Left kidney (tissue), 2 donors: ENCODE data around the gene SH3D21. TPM values are rescaled to one million over a fixed set of nuclear protein-coding genes. Genes with fewer than 3 reads are reported as not detected.

ENCODE experiments used
- DNase-seq: peaks from one replicate; pipeline ENCODE4 v3.0.0-alpha.2; 2013
- polyA plus RNA-seq: library from polyadenylated mRNA; unstranded; fragments of 120-200 nt; gene quantifications from one replicate; pipeline ENCODE4 v1.2.1, GENCODE V29; 2013; ENCODE audit not compliant: insufficient read length

SH3D21 gene
- polyA plus RNA-seq, 1 donor, result 31.2 TPM

GRCh38 chr1:36329817-36330216 is 23.6 kb downstream of the SH3D21 start:
- no peak for DNase-seq

GRCh38 chr1:36330940-36331339 is 24.8 kb downstream of the SH3D21 start:
- DNase-seq, result no peak

- no peak for DNase-seq
Measured at GRCh38 chr1:36337830-36338229, 31.7 kb downstream of the SH3D21 start.

- no peak for DNase-seq
Measured at GRCh38 chr1:36339215-36339614, 33.0 kb downstream of the SH3D21 start.

GRCh38 chr1:36339615-36340014 is 33.4 kb downstream of the SH3D21 start:
- no peak for DNase-seq

GRCh38 chr1:36341626-36342320 is 35.6 kb downstream of the SH3D21 start:
- no peak for DNase-seq

GRCh38 chr1:36342426-36343185 is 36.4 kb downstream of the SH3D21 start:
- no peak for DNase-seq

- no peak for DNase-seq
Measured at GRCh38 chr1:36343651-36344394, 37.7 kb downstream of the SH3D21 start.

- DNase-seq, result no peak
Measured at GRCh38 chr1:36344395-36344680, 38.2 kb downstream of the SH3D21 start.

GRCh38 chr1:36345353-36345752 is 39.2 kb downstream of the SH3D21 start:
- DNase-seq, result no peak

- no peak for DNase-seq
Measured at GRCh38 chr1:36346741-36347370, 40.7 kb downstream of the SH3D21 start.

GRCh38 chr1:36349241-36349671 is 43.1 kb downstream of the SH3D21 start:
- DNase-seq, result no peak

GRCh38 chr1:36349839-36350238 is 43.7 kb downstream of the SH3D21 start:
- no peak for DNase-seq

- no peak for DNase-seq
Measured at GRCh38 chr1:36350659-36351226, 44.6 kb downstream of the SH3D21 start.

GRCh38 chr1:36351227-36351977 is 45.2 kb downstream of the SH3D21 start:
- no peak for DNase-seq

- DNase-seq, result no peak
Measured at GRCh38 chr1:36352125-36352909, 46.1 kb downstream of the SH3D21 start.

GRCh38 chr1:36352910-36353878 is 47.0 kb downstream of the SH3D21 start:
- no peak for DNase-seq

GRCh38 chr1:36354486-36354885 is 48.3 kb downstream of the SH3D21 start:
- DNase-seq, result no peak

GRCh38 chr1:36355811-36356210 is 49.6 kb downstream of the SH3D21 start:
- no peak for DNase-seq
